GM12878 (cell line): ENCODE results near the gene LRRC26. TPM values are rescaled to one million over a fixed set of nuclear protein-coding genes. Genes with fewer than 3 reads are reported as not detected.

ENCODE experiments used
- ATAC-seq: fragments of 200-7000 bp; cut with Tn5 transposase; 3 replicates; pipeline ENCODE4 v1.9.1; 2020; ENCODE audit warnings: mild to moderate bottlenecking, moderate library complexity
- BruUV-seq: library from RNA; stranded (reverse); fragments of 400-500 nt; replicated peaks from 2 replicates; lab custom pipeline; 2021; lab: Mats Ljungman, UMichigan
- CTCF ChIA-PET: fragments of 300-600 bp; sonication (Branson Sonifier 250); formaldehyde crosslinking; extraction: SDS; loops from one replicate; lab custom pipeline; 2021; ENCODE audit warnings: inconsistent platforms; lab: Yijun Ruan, JAX
- POLR2A ChIA-PET: fragments of 350-600 bp; formaldehyde crosslinking; extraction: SDS; loops from one replicate; lab custom pipeline; 2021; ENCODE audit warnings: inconsistent platforms; lab: Charles Lee
- RAD21 ChIA-PET: fragments of 300-600 bp; sonication (Branson Sonifier 250); formaldehyde crosslinking; loops from one replicate; lab custom pipeline; 2023; ENCODE audit warnings: antibody characterized with exemption; ENCODE audit not compliant: unreplicated experiment; lab: Charles Lee
- SMC1A ChIA-PET: fragments of 300-600 bp; sonication (Branson Sonifier 250); formaldehyde crosslinking; loops from one replicate; lab custom pipeline; 2023; ENCODE audit not compliant: unreplicated experiment, uncharacterized antibody; lab: Charles Lee
- DNase-seq: peaks from one replicate; pipeline ENCODE4 v3.0.0-alpha.2; 2011; ENCODE audit warnings: low read depth, low spot score
- FAIRE-seq: peaks from 3 replicates; lab custom pipeline; 2011; peaks lifted over from hg19 to GRCh38; lab: Jason Lieb, UNC
- H2AFZ ChIP-seq: 2 replicates; pipeline ENCODE4 v1.6.0; 2011; ENCODE audit warnings: low read depth, low read length, control low read depth; ENCODE audit not compliant: control insufficient read depth
- H3K27ac ChIP-seq: 2 replicates; pipeline ENCODE4 v1.5.1; 2011; ENCODE audit warnings: control low read depth; ENCODE audit not compliant: control insufficient read depth, insufficient read depth
- H3K27me3 ChIP-seq, 2 experiments: replicated peaks in 1 of 2; 2 replicates each; pipeline versions ENCODE4 v1.6.0 to v1.6.1; 2011; ENCODE audit warnings: low read length in 1 of 2; ENCODE audit not compliant: control insufficient read depth in 2 of 2, insufficient read depth in 2 of 2
- H3K36me3 ChIP-seq, 2 experiments: 2 replicates each; pipeline ENCODE4 v1.5.1; 2011; ENCODE audit warnings: low read length in 1 of 2; ENCODE audit not compliant: control insufficient read depth in 2 of 2, insufficient read depth in 2 of 2
- H3K4me1 ChIP-seq: 2 replicates; pipeline ENCODE4 v1.6.1; 2011; ENCODE audit warnings: mild to moderate bottlenecking, low read length, moderate library complexity, mixed read lengths; ENCODE audit not compliant: control insufficient read depth, insufficient read depth
- H3K4me2 ChIP-seq: 2 replicates; pipeline ENCODE4 v1.6.0; 2011; ENCODE audit warnings: control low read depth; ENCODE audit not compliant: control insufficient read depth, insufficient read depth
- H3K4me3 ChIP-seq: fragments of 200-600 bp; sonication (generic); 2 replicates; pipeline ENCODE4 v1.5.1; 2016
- H3K79me2 ChIP-seq: 2 replicates; pipeline ENCODE4 v1.6.0; 2011; ENCODE audit warnings: low read length; ENCODE audit not compliant: control insufficient read depth, insufficient read depth
- H3K9ac ChIP-seq: 2 replicates; pipeline ENCODE4 v1.8.0; 2011; ENCODE audit warnings: low read length, control low read depth, mixed read lengths; ENCODE audit not compliant: control insufficient read depth, insufficient read depth
- H3K9me3 ChIP-seq: replicated peaks from 3 replicates; pipeline ENCODE4 v1.5.1; 2011; ENCODE audit warnings: mild to moderate bottlenecking, low read length; ENCODE audit not compliant: control insufficient read depth, insufficient read depth
- H4K20me1 ChIP-seq: 2 replicates; pipeline ENCODE4 v1.6.0; 2011; ENCODE audit not compliant: control insufficient read depth, insufficient read depth
- ASH2L ChIP-seq: fragments of 300-600, 200-600 bp; sonication (generic); IDR thresholded peaks from 2 replicates; pipeline ENCODE4 v1.6.1; 2017; ENCODE audit warnings: low read depth, mild to moderate bottlenecking, borderline replicate concordance
- ATF2 ChIP-seq: IDR thresholded peaks from 2 replicates; pipeline ENCODE4 v1.6.1; 2012; ENCODE audit warnings: low read length, inconsistent platforms
- ATF3 ChIP-seq: IDR thresholded peaks from 2 replicates; pipeline ENCODE4 v1.6.1; 2011; ENCODE audit warnings: low read depth, mild to moderate bottlenecking, low read length, moderate library complexity, borderline replicate concordance; ENCODE audit errors: extremely low read depth
- BHLHE40 ChIP-seq, 2 experiments: fragments of 450-650 bp in 1 of 2; IDR thresholded peaks; 2 replicates each; pipeline ENCODE4 v1.6.1; 2011 to 2017; ENCODE audit warnings: low read depth in 2 of 2, borderline replicate concordance in 1 of 2, improper control_type of control experiment in 1 of 2, low read length in 1 of 2, mild to moderate bottlenecking in 1 of 2
- CBFB ChIP-seq: IDR thresholded peaks from 2 replicates; pipeline ENCODE4 v1.6.1; 2016; ENCODE audit warnings: antibody characterized with exemption, low read depth
- CEBPZ ChIP-seq: fragments of 150-350 bp; IDR thresholded peaks from 2 replicates; pipeline ENCODE4 v1.6.1; 2016; ENCODE audit warnings: low read depth, low read length
- ETV6 ChIP-seq, 2 experiments: fragments of 450-650 bp in 1 of 2; IDR thresholded peaks in 1 of 2; conservative IDR thresholded peaks in 1 of 2; 2 replicates each; pipeline ENCODE4 v1.6.1; 2014; ENCODE audit warnings: antibody characterized with exemption in 1 of 2, borderline replicate concordance in 1 of 2, low read depth in 1 of 2, mild to moderate bottlenecking in 1 of 2, moderate library complexity in 1 of 2
- HCFC1 ChIP-seq: fragments of 150-350 bp; IDR thresholded peaks from 2 replicates; pipeline ENCODE4 v1.6.1; 2014; ENCODE audit warnings: low read length
- JUND ChIP-seq: IDR thresholded peaks from 2 replicates; pipeline ENCODE4 v1.6.1; 2012; ENCODE audit warnings: low read depth, mild to moderate bottlenecking, low read length, improper control_type of control experiment, moderate library complexity
- KDM1A ChIP-seq: fragments of 200-600 bp; sonication (generic); IDR thresholded peaks from 2 replicates; pipeline ENCODE4 v1.6.1; 2016; ENCODE audit warnings: borderline replicate concordance
- MAX ChIP-seq: IDR thresholded peaks from 2 replicates; pipeline ENCODE4 v1.6.1; 2012; ENCODE audit warnings: low read depth, low read length, improper control_type of control experiment
- MYB ChIP-seq: fragments of 150-350 bp; IDR thresholded peaks from 2 replicates; pipeline ENCODE4 v1.6.1; 2014; ENCODE audit warnings: mild to moderate bottlenecking, low read depth, low read length, borderline replicate concordance
- POLR2A ChIP-seq: IDR thresholded peaks from 2 replicates; pipeline ENCODE4 v1.6.1; 2011; ENCODE audit warnings: low read depth, mild to moderate bottlenecking, low read length
- RELB ChIP-seq: fragments of 450-650 bp; IDR thresholded peaks from 2 replicates; pipeline ENCODE4 v1.6.1; 2017; ENCODE audit warnings: low read depth, mild to moderate bottlenecking, moderate library complexity
- SUZ12 ChIP-seq: fragments of 200-600 bp; sonication (generic); IDR thresholded peaks from one replicate; pipeline ENCODE4 v1.6.1; 2018; ENCODE audit warnings: antibody characterized with exemption, mild to moderate bottlenecking; ENCODE audit not compliant: unreplicated experiment
- ZNF24 ChIP-seq: fragments of 450-650 bp; IDR thresholded peaks from 2 replicates; pipeline ENCODE4 v1.6.1; 2017; ENCODE audit warnings: antibody characterized with exemption, mild to moderate bottlenecking
- WGBS: methylation state at CpG from one replicate; pipeline ENCODE4 v1.1.6; 2016; ENCODE audit warnings: low lambda C conversion rate; ENCODE audit not compliant: insufficient replicate concordance, insufficient coverage; ENCODE audit errors: missing lambda C conversion rate; 5-methylcytosine and 5-hydroxymethylcytosine counted together
- in situ Hi-C: fragments of 300-500 bp; cut with MboI; formaldehyde crosslinking; loops from 9 replicates; pipeline ENCODE4 v1.14.3; 2018; ENCODE audit warnings: mixed read lengths
- intact Hi-C: fragments of 100-400 bp; cut with micrococcal nuclease; formaldehyde crosslinking; loops from one replicate; pipeline ENCODE4 v1.14.2; 2022; ENCODE audit not compliant: unreplicated experiment
- polyA plus RNA-seq, 11 experiments: library from polyadenylated mRNA; depleted of rRNA in 4 of 11; unstranded in 6 of 11; stranded (reverse) in 5 of 11; fragments of >200 nt; fragmentation: Nextera tagmentation in 4 of 11; fragmentation: Illumina TruSeq in 1 of 11; extraction: Ambion mirVana in 4 of 11; extraction: Trizol in 1 of 11; gene quantifications; 1 replicate in 1 of 11; 2 replicates in 10 of 11; pipeline versions ENCODE4 v1.2.1 to v1.2.3, GENCODE V29; 2011 to 2016; ENCODE audit warnings: inconsistent platforms in 2 of 11, missing spikeins in 2 of 11, low read depth in 1 of 11
- total RNA-seq, 4 experiments: library from RNA; depleted of rRNA in 3 of 4; stranded (reverse); fragments of >200 nt in 3 of 4; fragmentation: Illumina TruSeq in 1 of 4; extraction: Trizol in 1 of 4; gene quantifications; 2 replicates each; pipeline versions ENCODE4 v1.2.1 to v1.2.3, GENCODE V29; 2013 to 2021

Gene LRRC26
- total and polyA plus RNA-seq, 10 of the 15 experiments (the other 5 are each of a cell fraction or from before 2014, with no cell fraction given), result 0.29 to 0.91 (median 0.64) TPM; not detected in 5

- no TSS peak for BruUV-seq
- in situ Hi-C loops (no loop called here), intact Hi-C loops (no loop called here)
- H3K27ac ChIP-seq, result no peak overlapping the region
- H3K9ac ChIP-seq, result no peak overlapping the region
- H3K4me3 ChIP-seq, result no peak overlapping the region
- H3K27me3 ChIP-seq, result peaks cover 0 to 8% of the 10 kb centered on the region in 2 experiments; a peak in 3 of 4 replicates
- H4K20me1 ChIP-seq, result no peaks in the 10 kb centered on the region
- ATAC-seq, result peak; percentile 20
- RAD21 ChIA-PET, result interaction anchor here (0.8 to 4.3 kb wide), 5 partner anchors 18 to 73 kb away, joined by 3 to 25 read pairs (median 3); no protein-coding TSS in a partner anchor
- peak overlapping the region; percentile 82 for H3K4me2 ChIP-seq
- peaks cover 8% of the 10 kb centered on the region; the same call in 1 of the 2 replicates for H3K4me1 ChIP-seq
- H3K79me2 ChIP-seq, result no peaks in the 10 kb centered on the region
- under 1% methylated on average over 19 of the region's 36 CpGs for WGBS
- no peak overlapping the region for H2AFZ ChIP-seq
- no peak for DNase-seq
- POLR2A ChIA-PET, result interaction anchor here (0.9 to 4.4 kb wide), 6 partner anchors 10 to 82 kb away, joined by 3 to 37 read pairs (median 8); partner anchors contain the start of gene MAN1B1
- SMC1A ChIA-PET, result interaction anchor here (1.0 kb wide), 1 partner anchor 11 kb away, joined by 3 read pairs; no protein-coding TSS in a partner anchor
- H3K36me3 ChIP-seq, result no peaks in the 10 kb centered on the region
- H3K9me3 ChIP-seq, result no peaks in the 10 kb centered on the region
- no peak for FAIRE-seq
- CTCF ChIA-PET, result interaction anchor here (1.4 kb wide), 1 partner anchor 38 kb away, joined by 3 read pairs; no protein-coding TSS in a partner anchor
- no peak for TF ChIP-seq ASH2L
- TF ChIP-seq MYB, result no peak
- TF ChIP-seq ETV6 (conservative IDR thresholded peaks at IDR 0.05 in 1 of 2, IDR thresholded peaks at IDR 0.05 in 1 of 2; ENCODE audit: borderline replicate concordance in 1 of 2, low read depth in 1 of 2), result no peak
- no peak for TF ChIP-seq KDM1A
- no peak for TF ChIP-seq ZNF24
- TF ChIP-seq JUND, result no peak
- peak; percentile 26 to 71; a peak in 3 of 4 replicates for TF ChIP-seq BHLHE40 (IDR thresholded peaks at IDR 0.05; ENCODE audit: borderline replicate concordance in 1 of 2, low read depth in 2 of 2, low read length in 1 of 2)
- no peak for TF ChIP-seq RELB
- no peak for TF ChIP-seq HCFC1
- no peak for TF ChIP-seq CEBPZ
- TF ChIP-seq ATF2, result no peak
- no peak for TF ChIP-seq ATF3
- TF ChIP-seq CBFB, result no peak
- TF ChIP-seq SUZ12, result peak; percentile 88
- peak; percentile 43; the same call in 1 of the 2 replicates for TF ChIP-seq MAX
- no peak for TF ChIP-seq POLR2A
Measured at GRCh38 chr9:137168573-137168903, 1.3 kb downstream of the LRRC26 start.
